ENCODE data around the gene HMCN1.

HMCN1 gene

GRCh38 chr1:185804608-185805007 is 70.4 kb downstream of the HMCN1 start:
- no peak for DNase-seq (ENCODE audit: low spot score)

DNA sequence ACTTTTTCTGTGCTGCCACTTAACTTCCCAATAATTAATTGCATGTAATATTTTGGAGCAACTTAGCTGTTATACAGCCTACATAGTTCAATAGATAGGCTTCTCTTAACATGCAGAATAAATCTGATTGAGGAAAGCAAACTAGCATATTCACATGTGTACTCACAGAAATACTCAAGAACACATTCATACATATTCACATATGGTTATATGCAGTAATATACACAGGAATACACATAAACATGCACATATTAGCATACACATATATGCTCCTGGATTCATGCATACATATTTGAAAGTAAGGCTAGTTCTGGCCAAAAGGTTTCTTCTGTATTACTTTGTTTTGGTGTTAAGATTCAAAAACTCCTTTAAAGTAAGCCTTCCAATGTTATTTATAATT is 73.1 kb downstream of the HMCN1 start:
- DNase-seq (ENCODE audit: low spot score): no peak

DNA sequence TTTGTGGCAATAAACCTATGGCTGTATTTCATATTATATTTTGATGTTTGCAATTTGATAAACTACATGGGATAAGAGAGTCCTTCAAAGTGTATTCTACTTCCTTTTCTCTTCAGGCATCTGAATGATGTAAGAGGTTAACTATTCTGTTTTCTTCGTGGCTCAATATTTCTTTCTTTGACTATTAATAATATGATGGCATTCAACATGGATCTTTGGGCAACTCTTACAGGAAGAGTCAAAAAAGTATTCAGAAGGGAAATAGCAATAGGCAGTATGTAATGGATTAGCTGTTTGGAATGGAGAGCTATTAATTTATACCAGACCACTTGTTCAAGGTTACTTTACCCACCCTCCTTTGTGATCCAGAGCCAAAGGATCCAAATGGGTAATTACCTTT is 74.4 kb downstream of the HMCN1 start:
- no peak for DNase-seq (ENCODE audit: low spot score)

GRCh38 chr1:185811073-185811709 is 77.0 kb downstream of the HMCN1 start:
- DNase-seq (ENCODE audit: low spot score): no peak

DNA sequence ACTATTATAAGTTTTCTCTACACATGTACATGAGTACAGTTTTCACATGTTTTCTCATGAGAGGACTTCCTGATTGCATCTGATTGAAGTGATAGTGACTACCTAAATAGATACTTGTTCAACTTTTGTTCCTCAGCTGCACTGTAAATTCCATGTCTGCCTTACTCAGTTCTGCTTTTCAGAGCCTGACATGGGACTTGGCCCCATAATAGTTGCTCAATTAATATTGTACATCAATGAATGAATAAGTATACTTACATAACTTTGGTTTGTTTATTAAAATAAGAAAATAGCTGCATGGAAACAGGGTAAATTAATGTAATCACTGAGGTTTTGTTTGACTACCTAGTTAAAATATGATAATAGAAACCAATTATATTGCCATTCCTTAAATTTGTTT is 78.7 kb downstream of the HMCN1 start:
- no peak for DNase-seq (ENCODE audit: low spot score)

DNA sequence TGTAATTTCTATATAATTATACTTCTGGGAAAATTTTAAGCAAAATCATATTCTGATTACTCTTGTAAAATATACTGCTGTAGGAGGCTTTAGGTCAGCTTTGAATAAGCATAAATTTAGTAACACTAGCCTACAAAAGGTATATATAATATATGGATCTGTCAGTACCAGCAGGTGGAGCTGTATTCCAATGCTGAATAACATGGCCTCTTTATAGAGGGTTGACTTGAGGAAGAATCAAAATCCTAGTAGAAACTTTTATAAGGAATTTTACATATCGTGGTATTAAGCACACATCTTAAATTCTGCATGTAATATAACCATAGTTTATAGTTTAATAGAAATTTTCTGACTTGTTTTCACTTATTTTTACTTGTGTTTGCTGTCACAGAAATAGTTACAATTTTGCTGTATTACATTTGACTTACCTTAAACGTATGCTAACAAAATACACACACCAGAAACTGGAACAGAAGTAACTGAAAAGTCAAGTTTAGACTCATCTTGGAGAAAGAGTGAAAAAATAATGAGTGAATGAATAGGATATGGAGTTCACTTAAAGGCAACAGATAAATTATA is 79.3 kb downstream of the HMCN1 start:
- DNase-seq (ENCODE audit: low spot score): no peak

DNA sequence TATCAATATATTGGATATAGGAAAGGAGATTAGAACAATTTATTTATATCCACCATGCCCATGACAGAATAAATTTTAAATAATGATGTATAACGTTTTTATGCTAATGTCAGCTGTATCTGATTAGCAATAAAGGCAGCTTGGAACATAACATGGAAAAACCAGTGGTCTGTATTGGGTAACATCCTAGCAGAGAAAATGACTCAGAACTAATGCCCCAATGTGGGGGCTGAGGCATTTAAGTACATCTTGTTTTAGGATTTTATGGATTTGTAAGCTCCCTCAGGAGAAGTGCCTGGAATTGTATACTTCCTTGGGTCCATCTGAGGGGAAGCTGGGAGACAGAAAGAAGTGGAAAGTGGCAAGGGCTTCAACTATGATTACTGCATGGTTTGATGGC is 82.3 kb downstream of the HMCN1 start:
- DNase-seq (ENCODE audit: low spot score): no peak

DNA sequence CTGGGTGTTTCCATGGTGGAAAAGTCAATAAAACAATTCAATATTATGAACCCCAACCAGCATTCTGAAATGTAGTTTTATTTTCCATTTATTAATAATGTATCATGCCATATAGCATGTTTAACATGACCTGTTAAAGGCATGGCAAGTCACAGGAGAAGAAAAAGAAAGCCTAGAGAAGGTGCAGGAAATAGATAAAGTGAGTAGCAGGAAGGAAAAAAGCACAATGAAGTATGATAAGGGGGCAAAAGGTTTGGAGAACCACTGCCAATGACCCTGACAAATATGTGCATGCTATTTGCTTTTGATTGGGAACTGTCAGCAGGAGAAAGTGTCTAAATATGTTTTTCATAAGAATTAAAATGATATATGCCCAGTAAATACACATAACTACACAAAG is 85.6 kb downstream of the HMCN1 start:
- no peak for DNase-seq (ENCODE audit: low spot score)

DNA sequence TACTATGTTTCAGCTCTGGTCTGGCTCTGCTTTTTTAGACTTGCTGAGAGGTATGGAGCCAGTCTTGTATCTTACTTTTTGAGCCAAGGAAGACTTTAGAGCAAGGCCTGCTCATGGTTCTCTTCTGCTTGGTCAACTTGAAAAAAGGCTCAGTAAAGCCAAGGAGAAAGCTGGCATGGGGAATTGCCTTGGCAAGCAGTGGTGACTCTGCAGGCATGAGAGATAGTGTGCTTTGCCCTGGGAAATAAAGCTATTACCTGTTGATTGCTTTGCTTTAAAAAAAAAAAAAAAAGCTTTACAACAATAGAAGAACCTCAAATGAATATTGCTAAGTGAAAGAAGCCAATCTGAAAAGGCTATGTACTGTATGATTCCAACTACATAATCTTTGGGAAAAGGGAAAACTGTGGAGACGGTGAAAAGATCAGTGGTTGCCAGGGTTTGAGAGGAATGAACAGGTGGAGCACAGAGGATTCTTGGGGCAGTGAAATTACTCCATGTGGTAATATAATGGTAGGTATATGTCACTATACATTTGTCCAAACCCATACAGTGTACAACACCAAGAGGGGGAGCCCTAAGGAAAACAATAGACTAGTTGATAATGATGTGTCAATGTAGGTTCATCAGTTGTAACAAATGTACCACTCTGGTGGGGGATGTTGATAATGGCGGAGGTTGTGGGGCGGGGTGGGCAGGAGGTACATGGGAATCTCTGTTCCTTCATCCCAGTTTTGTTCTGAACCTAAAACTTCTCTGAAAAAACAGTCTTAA is 87.6 kb downstream of the HMCN1 start:
- no peak for DNase-seq (ENCODE audit: low spot score)

GRCh38 chr1:185823467-185823866 is 89.3 kb downstream of the HMCN1 start:
- no peak for DNase-seq (ENCODE audit: low spot score)

- no peak for DNase-seq (ENCODE audit: low spot score)
Measured at GRCh38 chr1:185824106-185824505, 89.9 kb downstream of the HMCN1 start.

DNA sequence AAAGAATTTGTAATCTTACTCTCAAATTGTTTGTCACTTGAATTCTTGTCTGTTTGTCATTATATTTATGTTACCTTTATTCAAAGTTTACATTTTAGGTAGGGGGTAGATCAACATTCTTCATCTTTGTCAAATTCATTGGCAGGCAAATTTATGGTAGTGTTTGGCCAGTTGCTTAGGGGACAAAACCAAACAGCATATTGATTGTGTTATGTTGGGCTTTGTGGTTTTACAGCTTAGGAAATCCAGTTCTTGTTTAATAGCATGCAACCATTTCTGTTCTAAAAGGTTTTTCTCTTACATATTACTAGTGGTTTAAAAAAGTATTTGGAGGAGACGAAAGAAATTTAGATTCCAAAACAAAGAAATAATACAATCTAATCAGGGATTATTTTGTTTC is 91.4 kb downstream of the HMCN1 start:
- no peak for DNase-seq (ENCODE audit: low spot score)

DNA sequence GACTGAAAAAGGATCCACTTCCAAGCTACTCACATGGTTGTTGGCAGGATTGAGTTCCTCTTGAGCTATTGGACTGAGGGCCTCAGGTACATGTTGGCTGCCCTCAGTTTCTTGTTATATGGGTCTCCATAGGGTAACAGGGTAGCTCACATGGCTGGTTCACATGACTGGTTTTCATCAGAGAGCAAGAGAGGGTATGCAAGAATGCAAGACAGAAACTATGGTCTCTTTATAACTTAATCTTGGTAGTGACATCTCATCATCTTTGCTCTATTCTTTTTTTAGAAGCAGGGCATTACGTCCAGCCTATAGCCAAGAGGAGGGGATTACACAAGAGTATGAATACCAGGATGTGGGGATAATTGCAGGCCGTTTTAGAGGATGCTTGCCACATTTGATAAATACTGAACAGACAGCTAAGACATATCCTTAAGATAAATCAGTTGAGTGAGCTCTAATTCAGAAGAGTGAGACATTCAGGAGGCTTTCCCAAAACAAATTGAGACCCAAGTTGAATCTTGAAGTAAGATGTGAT is 100.2 kb downstream of the HMCN1 start:
- no peak for DNase-seq (ENCODE audit: low spot score)

DNA sequence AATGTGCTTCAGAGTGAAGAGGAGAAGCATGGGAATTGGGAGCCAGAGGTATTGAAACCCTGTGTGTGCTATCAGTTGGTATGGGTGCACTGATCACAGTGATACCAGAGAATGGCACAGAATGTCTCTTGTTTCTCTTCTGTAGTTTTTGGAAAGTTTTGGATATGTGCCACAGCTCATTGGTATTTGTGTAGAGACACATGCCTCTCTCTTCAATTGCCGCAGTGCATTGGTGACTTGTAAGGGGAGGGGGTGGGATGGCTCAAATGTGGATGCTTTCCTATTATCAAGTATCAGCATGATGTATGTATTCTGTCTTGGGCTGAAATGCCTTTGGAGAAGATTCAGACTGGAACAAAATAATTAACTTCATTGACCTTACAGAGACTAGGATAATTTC is 101.0 kb downstream of the HMCN1 start:
- no peak for DNase-seq (ENCODE audit: low spot score)

DNA sequence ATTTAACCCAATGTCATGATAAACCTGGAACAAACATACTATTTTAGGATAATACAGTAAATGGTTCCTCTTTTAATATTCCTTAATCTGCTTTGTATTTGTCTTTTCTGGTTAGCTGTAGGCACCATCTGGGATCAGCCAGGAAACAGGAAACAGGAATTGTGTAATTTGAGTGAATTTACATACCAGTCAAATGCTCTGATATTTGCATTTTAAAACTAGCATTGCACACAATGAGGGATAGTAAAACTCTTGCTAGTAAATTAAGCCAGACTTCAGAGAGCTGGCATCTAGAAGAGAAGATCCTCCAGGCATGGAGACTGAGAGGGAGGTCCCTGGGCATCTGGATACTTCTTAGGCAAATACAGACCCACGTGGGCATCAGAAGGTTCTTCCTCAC is 103.5 kb downstream of the HMCN1 start:
- DNase-seq (ENCODE audit: low spot score): no peak

GRCh38 chr1:185838111-185838510 is 103.9 kb downstream of the HMCN1 start:
- DNase-seq (ENCODE audit: low spot score): no peak

DNA sequence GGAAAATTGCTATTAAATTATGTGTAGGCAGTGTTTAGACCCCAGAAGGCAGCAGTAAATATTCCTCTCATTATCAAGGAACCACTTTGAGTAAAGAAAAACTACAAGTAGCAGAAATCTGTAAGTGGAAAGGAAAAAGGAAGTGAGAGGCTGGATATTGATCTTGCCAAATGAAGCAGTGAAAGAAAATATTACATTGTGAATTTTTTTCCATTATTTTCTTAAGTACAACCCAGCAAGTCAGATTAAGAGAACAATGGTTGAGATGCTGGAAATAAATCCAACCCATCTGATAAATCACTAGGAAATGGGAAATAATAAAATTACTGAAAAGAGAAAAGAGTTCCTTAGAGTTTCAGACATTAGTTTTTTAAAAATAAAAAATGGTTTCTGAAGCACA is 106.7 kb downstream of the HMCN1 start:
- no peak for DNase-seq (ENCODE audit: low spot score)

- DNase-seq (ENCODE audit: low spot score): no peak
Measured at GRCh38 chr1:185843297-185843869, 109.2 kb downstream of the HMCN1 start.

DNA sequence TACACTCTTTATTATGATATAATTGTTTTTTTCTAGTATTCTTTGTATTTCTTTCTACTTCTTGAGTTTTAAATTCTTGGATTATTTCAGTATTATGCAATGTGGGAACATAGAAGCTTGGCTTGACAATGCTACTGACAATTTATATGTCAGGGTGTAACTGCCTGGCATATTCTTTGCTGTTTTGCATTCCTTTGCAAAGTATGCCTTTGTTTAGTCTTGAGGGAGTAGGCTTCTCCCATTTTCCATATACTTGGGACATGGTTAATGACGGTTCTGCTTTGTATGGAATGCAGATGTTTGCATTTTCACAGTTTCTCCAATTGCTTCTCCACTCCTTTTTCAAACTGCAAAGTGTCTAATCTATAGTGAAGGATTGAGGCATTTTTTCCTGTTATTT is 109.8 kb downstream of the HMCN1 start:
- DNase-seq (ENCODE audit: low spot score): no peak

- DNase-seq (ENCODE audit: low spot score): no peak
Measured at GRCh38 chr1:185846672-185847444, 112.7 kb downstream of the HMCN1 start.

GRCh38 chr1:185849014-185849413 is 114.8 kb downstream of the HMCN1 start:
- DNase-seq (ENCODE audit: low spot score): no peak

DNA sequence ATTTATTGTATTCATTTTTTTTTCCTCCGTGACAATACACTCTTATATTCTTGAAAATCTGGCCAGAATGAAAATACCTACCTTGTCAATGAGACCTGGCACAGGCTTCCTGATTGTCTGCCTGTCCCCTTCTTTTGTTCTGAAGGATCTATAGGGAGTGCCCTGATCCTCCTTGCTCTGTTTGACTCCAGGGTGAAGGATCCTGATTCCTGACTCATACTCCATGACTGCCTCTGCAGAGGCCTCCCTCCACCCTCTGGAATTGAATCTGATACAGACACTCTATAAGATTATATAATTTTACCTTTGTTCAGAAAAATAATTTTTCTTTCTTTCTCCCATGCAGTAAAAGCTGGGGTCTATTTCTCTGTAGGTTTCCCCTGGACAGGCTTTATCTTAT is 116.2 kb downstream of the HMCN1 start:
- DNase-seq (ENCODE audit: low spot score): no peak
